GM23248 (cell line): ENCODE data around the gene MAP2K7. TPM values are rescaled to one million over a fixed set of nuclear protein-coding genes. Genes with fewer than 3 reads are reported as not detected.
A peak's percentile ranks its signal among the peaks of the same experiment; 100 is the strongest.

Source experiments
- DNase-seq: peaks from one replicate; pipeline ENCODE4 v3.0.0-alpha.2; 2015
- H2AFZ ChIP-seq: fragments of 200-600 bp; sonication (generic); 2 replicates; pipeline ENCODE4 v1.6.1; 2016; ENCODE audit warnings: antibody characterized with exemption
- H3F3A ChIP-seq: fragments of 200-600 bp; sonication (generic); 2 replicates; pipeline ENCODE4 v1.6.1; 2016; ENCODE audit warnings: mild to moderate bottlenecking, antibody characterized with exemption, mixed run types; ENCODE audit not compliant: insufficient read depth
- H3K27ac ChIP-seq: fragments of 200-600 bp; sonication (generic); 2 replicates; pipeline ENCODE4 v1.5.1; 2016; ENCODE audit warnings: mild to moderate bottlenecking
- H3K27me3 ChIP-seq: fragments of 200-600 bp; sonication (generic); replicated peaks from 2 replicates; pipeline ENCODE4 v1.6.1; 2016; ENCODE audit warnings: mild to moderate bottlenecking; ENCODE audit not compliant: insufficient read depth
- H3K36me3 ChIP-seq: fragments of 200-600 bp; sonication (generic); 2 replicates; pipeline ENCODE4 v1.6.1; 2016; ENCODE audit warnings: low read depth, mild to moderate bottlenecking
- H3K4me1 ChIP-seq: fragments of 200-600 bp; sonication (generic); 2 replicates; pipeline ENCODE4 v1.6.1; 2016; ENCODE audit warnings: mild to moderate bottlenecking; ENCODE audit not compliant: insufficient read depth
- H3K4me2 ChIP-seq: fragments of 200-600 bp; sonication (generic); one replicate; pipeline ENCODE4 v1.6.1; 2016; ENCODE audit warnings: mild to moderate bottlenecking; ENCODE audit not compliant: unreplicated experiment
- H3K4me3 ChIP-seq: fragments of 200-600 bp; sonication (generic); 2 replicates; pipeline ENCODE4 v1.5.1; 2016; ENCODE audit warnings: mild to moderate bottlenecking
- H3K79me2 ChIP-seq: fragments of 200-600 bp; sonication (generic); 2 replicates; pipeline ENCODE4 v1.6.1; 2016; ENCODE audit warnings: mild to moderate bottlenecking; ENCODE audit not compliant: insufficient read depth
- H3K9ac ChIP-seq: fragments of 200-600 bp; sonication (generic); 2 replicates; pipeline ENCODE4 v1.6.1; 2016; ENCODE audit warnings: mild to moderate bottlenecking
- H3K9me2 ChIP-seq: fragments of 200-600 bp; sonication (generic); 2 replicates; pipeline ENCODE4 v1.6.1; 2016; ENCODE audit warnings: mixed run types, mild to moderate bottlenecking, moderate library complexity; ENCODE audit not compliant: insufficient read depth
- H3K9me3 ChIP-seq: fragments of 200-600 bp; sonication (generic); one replicate; pipeline ENCODE4 v1.6.1; 2017; ENCODE audit warnings: low read depth
- H4K20me1 ChIP-seq: fragments of 200-600 bp; sonication (generic); 2 replicates; pipeline ENCODE4 v1.6.0; 2016; ENCODE audit not compliant: insufficient read depth
- EZH2 ChIP-seq: fragments of 200-600 bp; sonication (generic); IDR thresholded peaks from 2 replicates; pipeline ENCODE4 v1.6.1; 2018; ENCODE audit warnings: antibody characterized with exemption, mild to moderate bottlenecking; ENCODE audit not compliant: insufficient read depth, poor library complexity, severe bottlenecking
- EZH2phosphoT487 ChIP-seq: fragments of 200-600 bp; sonication (generic); IDR thresholded peaks from 2 replicates; pipeline ENCODE4 v1.6.1; 2018; ENCODE audit warnings: antibody characterized with exemption, moderate library complexity, mild to moderate bottlenecking, low read depth; ENCODE audit not compliant: insufficient read depth
- WGBS, 2 experiments: methylation state at CpG; one replicate each; pipeline ENCODE4 v1.1.6; 2015 to 2017; ENCODE audit warnings: low lambda C conversion rate in 2 of 2, low coverage in 1 of 2; ENCODE audit errors: missing lambda C conversion rate in 2 of 2; 5-methylcytosine and 5-hydroxymethylcytosine counted together
- in situ Hi-C: fragments of 300-500 bp; cut with MboI; formaldehyde crosslinking; loops from 2 replicates; pipeline ENCODE4 v1.15.0; 2020
- polyA plus RNA-seq: library from polyadenylated mRNA; unstranded; fragments of >200 nt; fragmentation: Nextera tagmentation; extraction: Ambion mirVana; gene quantifications from 2 replicates; pipeline ENCODE4 v1.2.1, GENCODE V29; 2016
- total RNA-seq: library from RNA; depleted of rRNA; stranded (reverse); fragments of >200 nt; shearing (Covaris generic); gene quantifications from 2 replicates; pipeline ENCODE4 v1.2.3, GENCODE V29; 2014

The MAP2K7 gene
- total and polyA plus RNA-seq, 2 experiments from 2014 or later, result 4.6 to 9.7 TPM

DNA sequence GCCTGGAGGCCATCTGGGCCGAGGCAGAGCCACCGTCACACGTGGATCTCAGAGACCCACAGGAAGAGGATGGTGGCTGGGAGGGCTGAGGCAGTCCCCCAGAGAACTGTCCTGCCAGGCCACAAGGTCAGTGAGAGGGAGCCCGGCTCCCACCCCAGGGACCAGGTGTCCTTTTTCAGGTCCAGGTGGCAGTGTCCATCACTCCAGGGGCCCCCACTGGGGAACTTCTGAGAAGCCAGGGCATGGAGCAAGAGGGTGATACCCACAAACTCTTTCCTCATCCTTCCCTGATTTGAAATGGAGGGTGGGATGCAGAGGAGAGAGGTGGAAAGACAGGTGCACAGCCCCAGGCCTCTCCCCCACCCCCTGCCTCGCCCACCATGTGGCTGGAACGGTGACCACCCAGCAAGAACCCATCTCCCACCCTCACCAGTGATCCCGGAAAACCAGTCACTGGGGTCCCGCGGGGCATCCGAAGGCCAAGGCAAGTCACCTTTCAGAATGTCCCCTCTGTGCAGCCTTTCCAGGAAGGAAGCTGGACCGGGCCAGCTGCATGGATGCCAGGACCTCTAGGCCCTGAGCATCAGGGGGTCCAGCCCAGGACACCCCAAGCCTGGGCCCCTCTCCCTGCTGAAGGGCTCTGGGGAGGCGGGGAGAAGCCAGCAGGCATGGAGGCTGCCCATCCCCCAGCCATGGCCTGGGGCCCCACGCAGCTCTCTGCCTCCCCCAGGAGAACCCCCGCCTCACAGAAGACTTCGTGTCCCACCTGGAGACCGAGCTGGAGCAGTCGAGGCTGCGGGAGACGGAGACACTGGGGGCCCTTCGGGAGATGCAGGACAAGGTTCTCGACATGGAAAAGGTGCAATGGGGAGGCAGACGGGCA, 43.6 kb upstream of the MAP2K7 start:
- H3K9ac ChIP-seq, result no peak overlapping the region
- H3K9me3 ChIP-seq, result no peaks in the 10 kb centered on the region
- no peaks in the 10 kb centered on the region for H3K36me3 ChIP-seq
- H3K27ac ChIP-seq, result no peak overlapping the region
- H3K27me3 ChIP-seq, result no peaks in the 10 kb centered on the region
- H3K4me2 ChIP-seq, result no peak overlapping the region
- no peak overlapping the region for H2AFZ ChIP-seq
- TF ChIP-seq EZH2phosphoT487, result no peak
- in situ Hi-C loops, result no loop called here
- no peak for DNase-seq
- no peaks in the 10 kb centered on the region for H3F3A ChIP-seq
- no peaks in the 10 kb centered on the region for H4K20me1 ChIP-seq
- WGBS, 2 experiments, result 92 to 95% methylated on average over 20 to 22 of the region's 22 CpGs
- H3K79me2 ChIP-seq, result no peaks in the 10 kb centered on the region
- no peaks in the 10 kb centered on the region for H3K9me2 ChIP-seq
- H3K4me3 ChIP-seq, result no peak overlapping the region
- no peaks in the 10 kb centered on the region for H3K4me1 ChIP-seq

DNA sequence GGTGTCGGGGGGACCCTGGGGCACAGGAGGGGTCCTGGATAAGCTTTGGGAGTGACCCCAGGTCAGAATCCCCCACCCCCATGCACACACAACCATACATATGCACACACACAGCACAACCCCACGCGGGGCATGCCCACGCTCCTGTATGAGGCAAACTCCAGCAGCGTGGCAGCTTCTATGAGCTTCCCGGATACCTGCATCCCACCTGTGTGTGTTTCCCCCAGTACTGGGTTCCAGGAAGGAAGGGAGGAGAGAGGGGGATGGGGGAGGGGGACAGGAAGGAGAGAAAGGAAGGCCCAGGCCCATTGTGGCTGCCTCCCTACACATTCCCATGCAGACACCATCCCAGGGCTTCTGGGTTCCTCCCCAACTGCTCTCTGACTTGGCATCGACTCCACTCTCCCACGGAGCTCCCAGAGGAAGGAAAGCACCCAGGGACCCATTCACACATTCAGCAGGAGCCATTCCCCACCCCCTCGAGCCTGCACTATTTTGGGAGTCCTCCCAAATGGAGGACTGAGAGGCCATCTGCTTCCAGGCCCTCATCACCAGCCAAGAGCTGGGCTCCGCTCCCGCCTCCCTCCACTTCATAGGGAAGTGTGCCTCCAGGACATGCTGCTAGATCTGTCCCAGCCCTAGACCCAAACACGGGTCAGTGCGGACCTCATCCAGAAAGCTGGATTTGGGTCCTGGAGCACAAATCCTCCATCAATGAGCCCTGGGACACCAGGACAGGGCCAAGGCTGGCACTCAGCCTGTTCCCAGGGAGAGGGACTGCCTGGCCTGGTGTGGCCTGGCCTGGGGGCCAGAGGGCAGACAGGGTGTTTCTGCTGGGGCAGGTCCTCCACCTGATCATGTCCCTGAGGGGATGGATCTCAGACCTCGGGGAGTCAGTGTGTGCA, 42.7 kb upstream of the MAP2K7 start:
- Histone ChIP-seq H3K9me2 (no peaks in the 10 kb centered on the region), H3K4me3 (no peak overlapping the region), H3K9me3 (no peaks in the 10 kb centered on the region), H3K4me2 (no peak overlapping the region), H3K27me3 (no peaks in the 10 kb centered on the region), H3F3A (no peaks in the 10 kb centered on the region), H4K20me1 (no peaks in the 10 kb centered on the region), H3K9ac (no peak overlapping the region), H3K4me1 (no peaks in the 10 kb centered on the region), H3K36me3 (no peaks in the 10 kb centered on the region), H2AFZ (no peak overlapping the region), H3K79me2 (no peaks in the 10 kb centered on the region), H3K27ac (no peak overlapping the region)
- WGBS, 2 experiments, result 82 to 83% methylated on average over 13 to 14 of the region's 14 CpGs
- TF ChIP-seq EZH2 (no peak), EZH2phosphoT487 (no peak)
- in situ Hi-C loops, result no loop called here
- DNase-seq, result no peak

GRCh38 chr19:7861619-7862412, 41.9 kb upstream of the MAP2K7 start:
- Histone ChIP-seq H3K79me2 (no peaks in the 10 kb centered on the region), H3F3A (no peaks in the 10 kb centered on the region), H3K4me2 (no peak overlapping the region), H2AFZ (no peak overlapping the region), H3K9me2 (no peaks in the 10 kb centered on the region), H3K9me3 (no peaks in the 10 kb centered on the region), H3K4me1 (no peaks in the 10 kb centered on the region), H3K4me3 (no peak overlapping the region), H4K20me1 (no peaks in the 10 kb centered on the region), H3K27me3 (no peaks in the 10 kb centered on the region), H3K9ac (no peak overlapping the region), H3K27ac (no peak overlapping the region), H3K36me3 (no peaks in the 10 kb centered on the region)
- DNase-seq, result no peak
- TF ChIP-seq EZH2 (no peak), EZH2phosphoT487 (no peak)
- in situ Hi-C loops, result no loop called here
- 87 to 91% methylated on average over 50 to 63 of the region's 63 CpGs for WGBS, 2 experiments

DNA sequence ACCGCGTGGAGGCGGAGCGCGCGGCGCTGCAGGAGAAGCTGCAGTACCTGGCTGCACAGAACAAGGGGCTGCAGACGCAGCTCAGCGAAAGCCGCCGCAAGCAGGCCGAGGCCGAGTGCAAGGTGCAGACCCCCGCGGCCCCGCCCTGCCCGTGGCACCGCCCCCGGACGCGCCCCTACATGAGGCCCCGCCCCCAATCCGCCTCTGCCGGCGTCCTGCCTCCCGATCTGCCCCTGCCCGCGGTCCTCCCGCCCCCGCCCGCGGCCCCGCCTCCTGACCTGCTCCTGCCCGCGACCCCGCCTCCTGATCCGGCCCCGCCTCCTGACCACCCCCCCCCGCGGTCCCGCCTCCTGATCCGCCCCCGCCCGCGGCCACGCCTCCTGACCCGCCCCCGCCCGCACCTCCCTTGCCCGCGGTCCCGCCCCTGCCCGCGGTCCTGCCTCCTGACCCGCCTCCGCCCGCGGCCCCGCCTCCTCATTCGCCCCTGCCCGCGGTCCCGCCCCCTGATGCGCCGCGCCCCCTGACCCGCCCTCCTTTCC, 41.2 kb upstream of the MAP2K7 start:
- no peaks in the 10 kb centered on the region for H3K27me3 ChIP-seq
- H3K79me2 ChIP-seq, result no peaks in the 10 kb centered on the region
- H3K36me3 ChIP-seq, result no peaks in the 10 kb centered on the region
- no peaks in the 10 kb centered on the region for H4K20me1 ChIP-seq
- H3K9me3 ChIP-seq, result no peaks in the 10 kb centered on the region
- no peak overlapping the region for H2AFZ ChIP-seq
- H3K27ac ChIP-seq, result no peak overlapping the region
- H3K9me2 ChIP-seq, result no peaks in the 10 kb centered on the region
- no peak overlapping the region for H3K9ac ChIP-seq
- peak; percentile 56 for DNase-seq
- H3K4me1 ChIP-seq, result no peaks in the 10 kb centered on the region
- H3K4me3 ChIP-seq, result no peak overlapping the region
- H3K4me2 ChIP-seq, result no peak overlapping the region
- WGBS, 2 experiments, result 19 to 29% methylated on average over 7 to 52 of the region's 67 CpGs
- in situ Hi-C loops, result no loop called here
- TF ChIP-seq EZH2phosphoT487, result no peak
- no peak for TF ChIP-seq EZH2
- H3F3A ChIP-seq, result no peaks in the 10 kb centered on the region
